HG03342 (cell line): ENCODE measurements around the gene CFAP20DC.
A peak's percentile ranks its signal among the peaks of the same experiment; 100 is the strongest.
"Not testable (repeated sequence)": the region's sequence is repeated elsewhere in the genome, so short reads cannot be mapped to it uniquely, and the experiment has no call there.

Source experiments
- ATAC-seq: cut with Tn5 transposase; IDR thresholded peaks from one replicate; pipeline ENCODE4 v1.9.1; 2021; ENCODE audit warnings: mild to moderate bottlenecking, moderate library complexity; ENCODE audit not compliant: unreplicated experiment

Gene CFAP20DC

DNA sequence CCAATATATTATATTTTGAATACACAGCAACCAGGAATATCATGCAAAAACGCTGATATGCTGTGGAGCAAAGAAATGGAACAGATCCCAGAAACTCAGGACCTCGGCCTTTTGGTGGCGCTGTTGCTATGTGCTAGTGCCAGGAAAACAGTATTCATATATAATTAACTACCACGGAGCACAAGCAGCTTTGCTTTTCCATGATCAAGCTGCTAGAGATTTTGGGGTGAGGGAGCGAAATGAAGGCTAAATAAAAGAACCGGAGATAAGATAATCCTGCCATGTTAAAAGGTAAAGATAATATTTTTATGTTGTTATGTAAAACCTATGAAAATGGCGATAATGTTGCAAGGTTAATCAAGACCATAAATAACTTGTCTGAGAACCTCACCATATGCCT lies 225.5 kb downstream of the CFAP20DC start:
- no peak for ATAC-seq

DNA sequence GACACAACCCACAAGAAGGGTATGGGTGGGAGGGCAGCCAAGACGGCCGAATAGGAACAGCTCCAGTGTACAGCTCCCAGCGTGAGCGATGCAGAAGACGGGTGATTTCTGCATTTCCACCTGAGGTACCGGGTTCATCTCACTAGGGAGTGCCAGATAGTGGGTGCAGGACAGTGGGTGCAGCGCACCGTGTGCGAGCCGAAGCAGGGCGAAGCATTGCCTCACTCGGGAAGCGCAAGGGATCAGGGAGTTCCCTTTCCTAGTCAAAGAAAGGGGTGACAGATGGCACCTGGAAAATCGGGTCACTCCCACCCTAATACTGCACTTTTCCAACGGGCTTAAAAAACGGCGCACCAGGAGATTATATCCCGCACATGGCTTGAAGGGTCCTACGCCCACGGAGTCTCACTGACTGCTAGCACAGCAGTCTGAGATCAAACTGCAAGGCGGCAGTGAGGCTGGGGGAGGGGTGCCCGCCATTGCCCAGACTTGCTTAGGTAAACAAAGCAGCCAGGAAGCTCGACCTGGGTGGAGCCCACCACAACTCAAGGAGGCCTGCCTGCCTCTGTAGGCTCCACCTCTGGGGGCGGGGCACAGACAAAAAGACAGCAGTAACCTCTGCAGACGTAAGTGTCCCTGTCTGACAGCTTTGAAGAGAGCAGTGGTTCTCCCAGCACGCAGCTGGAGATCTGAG lies 243.1 kb downstream of the CFAP20DC start:
- not testable (repeated sequence) for ATAC-seq

DNA sequence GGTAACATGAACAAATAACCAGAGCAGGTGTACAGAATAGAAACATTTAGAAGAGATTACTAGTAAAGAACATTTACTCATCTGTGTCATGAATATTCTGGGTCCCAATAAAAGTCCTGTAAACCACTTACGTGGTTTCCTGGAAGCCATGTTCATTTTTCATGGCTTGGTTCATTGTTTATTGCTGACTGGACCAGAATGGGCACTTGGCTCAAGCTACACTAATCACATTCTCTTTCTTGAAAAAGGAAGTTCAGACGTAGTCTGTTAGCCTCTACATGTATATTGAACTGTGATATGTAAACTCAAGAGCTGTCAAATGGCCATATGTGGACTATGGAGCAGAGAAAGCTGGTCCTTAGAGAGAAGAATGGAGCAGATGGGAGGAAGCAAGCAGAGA lies 244.9 kb downstream of the CFAP20DC start:
- ATAC-seq = no peak

DNA sequence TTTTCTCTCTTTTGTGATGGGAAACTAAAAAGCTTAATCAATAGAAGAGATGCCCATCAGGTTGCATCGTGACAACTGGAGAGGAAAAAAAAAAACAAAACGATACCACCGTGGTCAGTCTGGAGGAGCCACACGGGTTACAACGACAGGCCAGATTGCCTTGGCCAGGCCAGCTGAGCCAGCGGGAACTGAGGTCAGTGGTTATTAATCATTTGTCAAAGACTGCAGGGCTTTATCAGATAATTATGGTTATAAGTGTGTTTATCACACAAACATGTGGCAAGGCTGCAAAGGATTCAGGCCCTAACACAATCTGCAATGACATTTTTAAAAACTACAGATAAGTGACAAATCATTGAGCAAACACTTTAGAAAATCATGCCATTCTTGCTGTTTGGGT lies 248.3 kb downstream of the CFAP20DC start:
- ATAC-seq = no peak

DNA sequence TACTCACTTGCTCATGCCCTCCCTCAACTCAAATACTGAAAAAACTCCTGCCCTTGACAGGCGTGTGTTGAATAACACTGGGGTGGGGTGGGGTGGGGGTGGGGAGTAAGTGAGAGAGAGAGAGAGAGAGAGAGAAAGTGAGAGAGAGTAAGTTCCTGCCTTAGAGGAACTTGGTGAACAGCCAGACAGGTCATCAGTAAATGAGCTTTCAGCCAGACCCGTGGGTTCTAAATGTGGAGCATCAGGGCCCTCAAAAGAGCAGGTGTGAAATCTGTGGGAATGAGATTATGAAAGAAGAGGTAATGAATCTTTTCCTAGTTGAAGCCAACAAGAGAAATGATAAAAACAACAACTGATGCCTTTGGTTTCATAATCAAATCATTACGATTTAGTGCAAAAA lies 248.9 kb downstream of the CFAP20DC start:
- ATAC-seq = no peak

DNA sequence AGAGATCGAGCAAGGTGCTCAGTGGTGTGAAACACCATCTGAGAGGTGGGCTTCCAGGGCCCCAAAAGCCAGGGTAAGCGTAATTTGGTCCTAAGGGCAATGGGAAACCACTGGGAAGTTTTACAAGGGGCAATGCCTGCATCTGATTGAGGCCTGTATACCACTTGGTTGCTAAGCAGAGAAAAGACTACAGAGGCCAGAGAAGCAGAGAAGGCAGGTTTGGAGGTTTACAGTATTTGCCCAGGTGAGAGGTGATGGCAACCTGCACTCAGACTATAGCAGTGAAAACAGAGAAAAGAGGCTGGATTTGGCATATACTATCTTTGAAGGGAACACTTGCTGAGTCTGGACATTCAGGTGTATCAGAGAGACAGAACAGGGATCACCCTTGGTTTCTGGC lies 249.8 kb downstream of the CFAP20DC start:
- no peak for ATAC-seq

DNA sequence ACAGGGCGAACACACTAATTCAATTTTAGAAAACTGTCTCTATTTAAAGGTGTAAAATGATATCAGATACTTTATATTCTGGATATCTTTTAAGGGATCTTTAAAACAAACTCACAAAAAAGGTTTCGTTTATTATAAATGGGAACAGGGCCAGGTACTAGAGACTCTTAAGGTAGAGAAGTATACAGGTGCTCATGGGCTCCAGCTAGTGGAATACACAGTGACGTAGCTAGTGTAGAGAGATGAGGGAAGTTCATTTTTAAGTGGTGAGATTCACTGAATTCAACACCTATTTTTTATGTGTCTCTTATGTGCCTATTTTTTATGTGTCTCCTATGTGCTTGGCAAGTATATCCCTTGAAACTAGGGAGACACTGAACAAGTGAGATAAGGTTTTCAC lies 250.6 kb downstream of the CFAP20DC start:
- no peak for ATAC-seq

DNA sequence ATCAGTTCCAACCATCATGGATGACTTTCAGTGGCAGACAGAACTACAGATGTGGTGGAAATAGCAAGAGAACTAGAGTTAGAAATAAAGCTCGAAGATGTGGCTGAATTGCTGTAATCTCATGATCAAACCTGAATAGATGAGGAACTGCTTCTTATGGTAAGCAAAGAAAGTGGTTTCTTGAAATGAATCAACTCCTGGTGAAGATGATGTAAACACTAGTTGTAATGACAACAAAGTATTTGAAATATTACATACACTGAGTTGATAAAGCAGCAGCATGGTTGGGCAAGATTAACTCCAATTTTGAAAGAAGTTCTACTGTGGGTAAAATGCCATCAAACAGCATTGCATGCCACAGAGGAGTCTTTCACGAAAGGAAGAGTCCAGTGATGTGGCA lies 251.5 kb downstream of the CFAP20DC start:
- ATAC-seq = no peak

DNA sequence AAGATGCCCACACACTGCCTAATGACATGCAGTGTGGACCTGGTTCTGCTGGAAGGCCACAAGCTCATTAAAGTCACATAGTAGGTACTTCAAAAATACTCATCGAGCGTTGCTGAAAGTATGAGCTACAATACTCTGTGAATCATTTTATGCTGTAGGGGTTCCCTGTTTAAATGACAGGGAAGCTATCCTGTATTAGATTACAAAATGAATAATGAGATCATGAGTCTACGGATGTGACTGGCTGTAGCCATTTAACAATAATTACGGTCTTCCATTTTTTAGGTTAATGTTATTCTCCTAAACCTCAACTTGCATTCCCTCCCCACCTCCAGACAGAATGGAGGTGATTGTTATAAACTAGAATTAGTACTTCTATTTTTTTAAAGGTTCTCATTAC lies 255.1 kb downstream of the CFAP20DC start:
- ATAC-seq = no peak

DNA sequence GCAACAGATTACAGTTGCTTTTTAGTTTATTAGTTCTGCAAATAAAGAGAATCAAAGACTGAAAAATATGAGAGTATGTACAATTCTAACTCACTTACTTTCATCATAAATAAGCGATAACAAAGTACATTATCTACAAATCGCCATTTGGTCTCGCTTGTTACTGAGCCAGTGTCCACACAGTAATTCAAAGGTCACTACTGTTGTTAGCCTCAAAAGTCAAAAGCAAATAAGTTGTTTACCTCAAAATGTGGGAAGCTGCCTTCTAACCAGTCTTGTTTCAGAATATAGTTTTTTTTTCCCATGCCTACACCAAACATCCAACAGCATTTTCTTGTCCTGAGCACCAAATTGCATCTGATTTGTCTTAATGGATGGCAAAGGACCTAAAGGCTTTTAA lies 255.9 kb downstream of the CFAP20DC start:
- ATAC-seq = no peak

DNA sequence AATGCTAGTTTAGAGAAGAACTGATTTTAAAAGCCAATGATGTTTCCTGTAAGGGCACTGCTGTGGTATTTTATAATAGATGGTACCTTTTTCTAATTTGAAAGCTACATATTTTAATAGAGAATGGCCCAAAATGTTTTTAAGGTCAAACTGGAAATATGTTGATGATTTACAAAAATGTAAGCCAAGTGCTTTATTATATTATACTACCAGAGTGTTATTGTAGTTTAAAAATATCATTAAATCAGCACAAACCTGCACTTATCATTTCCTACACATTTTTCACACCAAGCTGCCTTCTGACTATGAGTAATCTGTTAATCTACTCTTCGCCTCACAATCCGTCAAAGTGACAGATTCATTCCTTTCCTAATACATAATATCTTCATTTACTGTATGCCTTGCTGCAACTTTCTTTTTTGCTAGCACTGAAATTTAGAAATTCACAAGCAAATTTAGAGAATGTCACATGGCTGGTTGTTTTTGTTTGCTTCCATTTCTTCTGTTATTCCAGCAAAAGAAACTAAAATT lies 256.8 kb downstream of the CFAP20DC start:
- ATAC-seq = no peak

DNA sequence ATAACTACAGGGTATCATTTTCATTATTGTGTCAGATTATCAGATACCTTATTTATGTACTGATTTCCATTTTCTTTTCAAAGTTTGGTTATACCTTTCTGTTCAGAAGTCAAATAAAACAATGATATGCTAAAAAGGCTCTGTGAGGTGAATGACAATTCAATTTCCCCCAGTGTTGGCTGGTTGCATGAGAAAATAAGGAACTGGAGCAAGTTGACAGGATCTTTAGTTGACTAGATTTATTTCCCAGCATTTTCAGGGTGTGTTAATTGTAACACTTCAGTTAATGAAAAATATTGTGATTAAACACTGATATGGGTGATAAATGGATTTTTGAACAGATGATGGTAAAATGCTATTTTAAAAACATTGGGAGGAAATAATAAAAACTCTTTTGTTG lies 260.4 kb downstream of the CFAP20DC start:
- ATAC-seq = no peak

DNA sequence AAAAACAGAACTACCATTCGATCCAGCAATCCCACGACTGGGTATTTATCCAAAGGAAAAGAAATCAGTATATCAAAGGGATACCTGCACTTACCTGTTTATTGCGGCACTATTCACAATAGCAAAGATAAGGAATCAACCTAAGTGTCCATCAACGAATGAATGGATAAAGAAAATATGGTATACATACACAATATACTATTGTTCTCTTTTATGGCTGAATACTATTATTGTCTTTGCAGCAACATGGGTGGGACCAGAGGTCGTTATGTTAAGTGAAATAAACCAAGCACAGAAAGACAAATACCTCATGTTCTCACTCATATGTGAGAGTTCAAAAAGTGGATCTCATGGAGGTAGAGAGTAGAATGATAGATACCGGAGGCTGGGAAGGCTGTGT lies 264.9 kb downstream of the CFAP20DC start:
- ATAC-seq = no peak

DNA sequence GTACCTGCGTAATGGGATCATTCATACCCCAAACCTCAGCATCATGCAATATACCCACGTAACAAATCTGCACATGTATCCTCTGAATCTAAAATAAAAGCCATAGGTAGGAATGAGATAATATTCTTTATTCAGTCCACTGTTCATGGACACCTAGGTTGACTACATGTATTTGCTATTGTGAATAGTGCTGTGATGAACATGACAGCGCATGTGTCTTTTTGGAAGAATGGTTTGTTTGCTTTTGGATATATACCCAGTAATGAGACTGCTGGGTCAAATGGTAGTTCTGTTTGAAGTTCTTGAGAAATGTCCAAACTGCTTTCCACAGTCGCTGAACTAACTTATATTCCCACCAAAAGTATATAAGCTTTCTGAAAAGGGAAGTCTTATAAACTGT lies 265.4 kb downstream of the CFAP20DC start:
- no peak for ATAC-seq

DNA sequence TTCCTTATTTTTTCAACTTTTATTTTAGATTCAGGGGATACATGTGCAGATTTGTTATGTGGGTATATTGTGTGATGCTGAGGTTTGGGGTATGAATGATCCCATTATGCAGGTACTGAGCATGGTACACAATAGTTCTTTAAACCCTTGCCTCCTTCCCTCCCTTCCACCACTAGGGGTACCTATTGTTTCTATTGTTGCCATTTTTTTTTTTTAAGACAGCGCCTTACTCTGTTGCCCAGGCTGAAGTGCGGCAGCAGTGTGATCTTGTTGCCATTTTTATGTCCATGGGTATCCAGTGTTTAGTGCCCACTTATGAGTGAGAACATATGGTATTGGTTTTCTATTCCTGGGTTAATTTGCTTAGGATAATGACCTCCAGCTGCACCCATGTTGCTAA lies 266.0 kb downstream of the CFAP20DC start:
- no peak for ATAC-seq

DNA sequence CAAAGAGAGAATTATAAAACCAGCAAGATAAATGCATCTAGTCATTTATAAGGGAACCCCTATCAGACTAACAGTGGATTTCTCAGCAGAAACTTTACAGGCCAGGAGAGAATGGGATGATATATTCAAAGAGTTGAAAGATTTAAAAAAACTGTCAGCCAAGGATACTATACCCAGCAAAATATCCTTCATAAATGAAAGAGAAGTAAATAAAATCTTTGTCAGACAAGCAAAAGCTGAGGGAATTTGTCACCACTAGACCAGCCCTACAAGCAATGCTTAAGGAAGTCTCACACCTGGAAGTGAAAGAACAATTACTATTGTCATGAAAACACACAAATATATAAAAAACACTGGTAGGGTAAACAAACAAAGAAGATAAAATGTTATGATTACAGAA lies 269.9 kb downstream of the CFAP20DC start:
- ATAC-seq = no peak

DNA sequence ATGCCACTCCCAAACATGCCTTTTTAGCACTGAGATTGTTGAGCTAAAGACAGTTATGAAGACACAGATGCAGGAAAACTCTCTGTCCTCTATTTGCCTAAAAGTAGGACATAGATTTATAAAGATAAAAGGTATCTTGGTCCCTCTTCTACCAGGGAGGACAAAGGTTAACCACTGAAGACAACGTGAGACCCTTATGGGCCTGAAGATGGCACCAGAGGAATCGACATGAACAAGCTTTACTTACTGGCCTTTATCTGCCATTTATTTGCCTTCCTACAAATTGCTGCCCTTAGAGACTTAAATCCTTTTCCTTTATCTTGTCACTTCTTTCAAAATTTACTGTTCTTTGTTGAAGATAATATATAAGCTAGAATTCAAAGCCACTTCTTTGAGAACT lies 273.6 kb downstream of the CFAP20DC start:
- no peak for ATAC-seq

DNA sequence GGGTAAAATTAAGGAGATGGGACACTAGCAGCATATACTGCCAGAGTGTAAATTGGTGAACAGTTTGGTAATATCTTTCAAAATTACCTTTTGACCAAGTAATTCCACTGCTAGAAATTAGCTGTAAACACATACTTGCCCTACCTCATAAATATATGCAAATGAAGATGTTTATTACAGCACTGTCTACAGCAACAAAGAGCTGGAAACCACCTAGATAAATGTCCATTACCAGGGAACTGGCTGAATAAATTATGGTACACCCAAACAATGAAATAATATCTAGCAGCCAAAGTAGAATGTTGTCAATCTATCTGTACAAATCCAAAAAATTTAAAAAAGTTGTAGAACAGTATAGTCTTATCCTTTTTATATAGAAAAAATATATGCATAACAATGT lies 277.4 kb downstream of the CFAP20DC start:
- ATAC-seq = no peak

DNA sequence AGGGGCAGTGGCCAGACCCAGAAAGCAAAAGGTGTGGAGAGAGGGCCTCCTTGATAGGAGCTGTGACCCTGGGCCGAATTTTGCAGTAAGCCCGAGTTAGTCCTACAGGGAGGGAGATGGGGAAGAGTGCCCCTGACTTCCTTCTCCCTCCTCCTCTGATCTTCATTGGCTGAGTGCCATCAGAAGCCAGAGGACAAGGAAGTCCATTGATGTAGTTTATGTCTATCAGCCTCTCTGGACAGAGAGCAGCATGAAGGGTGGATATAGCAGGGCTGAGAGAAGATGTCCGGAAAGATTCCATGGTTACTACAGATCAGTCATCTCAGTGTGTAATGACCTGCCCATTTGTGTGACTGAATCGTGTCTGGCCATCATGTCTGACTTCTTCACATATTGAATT lies 280.8 kb downstream of the CFAP20DC start:
- no peak for ATAC-seq

DNA sequence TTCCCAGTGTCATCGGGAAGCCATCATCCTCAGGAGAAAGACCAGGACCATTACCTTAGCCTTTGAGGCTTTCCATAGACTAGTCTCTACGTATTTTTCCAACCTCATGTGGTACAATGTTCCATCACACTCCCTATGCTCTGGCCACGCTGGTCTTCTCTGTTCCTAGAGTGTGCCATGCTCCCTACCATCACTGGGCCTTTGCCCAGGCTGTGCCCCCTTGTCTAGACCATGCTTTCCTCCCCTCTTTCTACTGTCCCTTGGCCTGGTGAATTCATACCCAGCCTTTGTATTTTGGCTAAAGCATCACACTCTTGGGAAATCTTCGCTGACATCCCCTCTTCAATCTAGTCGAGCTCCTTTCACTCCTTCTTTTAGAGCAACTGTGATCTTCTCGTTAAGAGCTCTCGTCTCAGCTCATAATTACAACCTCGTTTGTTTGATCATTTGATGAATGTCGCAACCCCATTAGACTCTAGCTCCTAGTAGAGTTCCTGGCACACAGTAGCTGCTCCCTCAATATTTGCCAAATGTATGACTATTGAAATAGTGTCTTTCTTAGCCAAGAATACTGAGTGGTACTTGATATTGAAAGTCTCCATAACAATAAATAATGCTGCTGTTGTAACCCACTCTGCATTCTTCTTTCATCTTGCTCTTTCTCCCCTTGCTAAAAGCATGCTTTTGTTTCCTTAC lies 283.1 kb downstream of the CFAP20DC start:
- ATAC-seq = no peak

DNA sequence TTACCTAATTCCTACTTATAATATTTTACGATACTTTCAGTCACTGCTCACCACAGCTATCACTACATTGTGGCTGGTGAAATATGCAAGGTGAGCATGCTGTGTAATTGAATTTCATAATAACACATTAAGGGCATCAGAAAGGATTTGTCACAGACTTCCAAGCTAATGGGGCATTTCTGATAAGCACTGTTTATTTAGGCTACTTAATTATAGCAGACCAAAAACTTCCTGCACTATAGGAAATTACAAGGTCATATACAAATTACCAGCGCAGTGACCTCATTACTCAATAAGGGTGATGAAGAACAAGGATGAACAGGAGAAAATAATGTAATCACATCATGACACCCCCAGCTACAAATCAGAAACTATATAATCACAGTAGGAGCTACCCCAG lies 294.7 kb downstream of the CFAP20DC start:
- no peak for ATAC-seq

DNA sequence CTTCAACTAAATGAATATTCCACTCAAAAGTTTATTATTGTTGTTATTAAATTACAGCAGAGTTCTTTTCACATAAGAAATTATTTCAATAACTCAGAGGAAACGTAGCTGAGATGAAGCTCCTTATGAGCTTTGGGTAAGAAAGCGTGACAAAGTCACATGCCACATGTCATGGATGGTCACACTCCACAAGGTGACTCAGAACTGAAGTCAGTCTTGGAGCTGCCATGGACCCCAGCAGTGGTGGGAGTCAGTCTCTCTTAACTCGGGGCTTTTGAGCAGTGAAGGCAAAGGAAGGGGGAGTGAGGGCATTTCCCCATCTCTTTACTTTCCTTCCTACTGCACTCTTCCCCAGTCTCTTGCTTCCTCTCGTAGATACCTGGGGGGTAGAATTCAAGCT lies 295.8 kb downstream of the CFAP20DC start:
- ATAC-seq = peak; percentile 79
